Fibroblast of mammary gland (primary cell): ENCODE results near the gene METTL8.

Experiments used
- DNase-seq: peaks from one replicate; pipeline ENCODE4 v3.0.0-alpha.2; 2010; ENCODE audit warnings: low read depth
- H3K4me3 ChIP-seq: 2 replicates; pipeline ENCODE4 v1.5.1; 2011; ENCODE audit warnings: low read depth, mild to moderate bottlenecking, low read length, moderate library complexity; ENCODE audit not compliant: control insufficient read depth
- TF ChIP-seq, protein P1 (sequence below): conservative IDR thresholded peaks from 2 replicates; pipeline ENCODE4 v1.5.1; 2011; ENCODE audit warnings: low read depth, low read length, inconsistent platforms; ENCODE audit not compliant: control insufficient read depth, insufficient read depth

The METTL8 gene

DNA sequence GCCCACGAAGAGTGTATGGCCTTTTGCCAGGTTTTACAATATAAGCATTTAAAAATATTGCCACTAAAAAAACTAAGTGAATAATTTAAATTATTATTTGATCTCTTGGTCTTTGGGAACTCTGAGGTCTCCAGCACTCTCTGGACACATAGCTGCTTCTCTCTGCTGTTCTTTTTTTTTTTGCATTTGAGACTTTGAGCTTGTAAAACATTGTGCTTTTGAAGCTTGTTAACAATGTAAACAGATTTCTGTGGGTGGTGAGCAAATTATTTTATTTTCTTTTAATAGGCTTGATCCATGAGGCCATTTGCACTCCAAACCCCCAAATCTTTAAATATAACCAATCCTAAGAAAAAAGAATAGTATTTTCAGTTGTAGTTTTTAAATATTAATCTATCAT, 42.2 kb upstream of the METTL8 start:
- no peak overlapping the region for H3K4me3 ChIP-seq
- TF ChIP-seq, protein P1, sequence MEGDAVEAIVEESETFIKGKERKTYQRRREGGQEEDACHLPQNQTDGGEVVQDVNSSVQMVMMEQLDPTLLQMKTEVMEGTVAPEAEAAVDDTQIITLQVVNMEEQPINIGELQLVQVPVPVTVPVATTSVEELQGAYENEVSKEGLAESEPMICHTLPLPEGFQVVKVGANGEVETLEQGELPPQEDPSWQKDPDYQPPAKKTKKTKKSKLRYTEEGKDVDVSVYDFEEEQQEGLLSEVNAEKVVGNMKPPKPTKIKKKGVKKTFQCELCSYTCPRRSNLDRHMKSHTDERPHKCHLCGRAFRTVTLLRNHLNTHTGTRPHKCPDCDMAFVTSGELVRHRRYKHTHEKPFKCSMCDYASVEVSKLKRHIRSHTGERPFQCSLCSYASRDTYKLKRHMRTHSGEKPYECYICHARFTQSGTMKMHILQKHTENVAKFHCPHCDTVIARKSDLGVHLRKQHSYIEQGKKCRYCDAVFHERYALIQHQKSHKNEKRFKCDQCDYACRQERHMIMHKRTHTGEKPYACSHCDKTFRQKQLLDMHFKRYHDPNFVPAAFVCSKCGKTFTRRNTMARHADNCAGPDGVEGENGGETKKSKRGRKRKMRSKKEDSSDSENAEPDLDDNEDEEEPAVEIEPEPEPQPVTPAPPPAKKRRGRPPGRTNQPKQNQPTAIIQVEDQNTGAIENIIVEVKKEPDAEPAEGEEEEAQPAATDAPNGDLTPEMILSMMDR, result no peak
- no peak for DNase-seq

DNA sequence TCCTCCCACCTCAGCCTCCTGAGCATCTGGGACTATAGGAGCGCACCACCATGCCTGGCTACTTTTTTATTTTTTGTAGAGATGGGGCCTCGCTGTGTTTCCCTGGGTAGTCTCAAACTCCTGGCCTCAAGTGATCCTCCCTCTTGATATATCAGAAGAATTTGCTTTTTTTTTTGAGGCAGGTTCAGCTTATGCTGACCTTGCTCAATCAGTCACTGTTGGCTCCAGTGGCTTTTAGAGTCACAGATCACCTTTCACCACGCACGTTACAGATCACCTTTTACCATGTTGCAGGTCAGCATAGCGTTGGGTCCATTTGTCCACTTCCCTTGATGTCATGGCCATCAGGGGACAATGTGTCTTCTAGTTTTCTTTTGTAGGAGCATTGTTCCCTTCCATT, 36.3 kb upstream of the METTL8 start:
- TF ChIP-seq, protein P1, result no peak
- H3K4me3 ChIP-seq, result no peak overlapping the region

DNA sequence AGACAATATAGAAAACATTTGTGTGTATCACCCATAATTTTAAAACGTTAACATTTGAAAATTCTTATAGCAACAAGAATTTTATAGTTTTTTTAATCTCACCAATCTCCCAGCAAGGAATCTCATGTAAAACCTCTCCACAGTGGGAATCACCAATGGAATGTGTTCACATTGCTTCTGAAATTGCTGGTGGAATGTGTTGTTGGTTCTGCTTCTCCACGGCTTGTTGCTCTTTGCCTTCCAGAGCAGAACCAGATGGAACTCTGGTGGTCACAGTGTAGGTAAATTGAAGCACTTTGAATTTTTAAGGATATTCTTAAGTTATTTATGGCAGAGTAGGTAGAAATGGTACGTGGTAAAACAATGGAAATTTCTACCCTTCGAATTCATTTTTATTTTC, 35.4 kb upstream of the METTL8 start:
- DNase-seq, result no peak
- no peak overlapping the region for H3K4me3 ChIP-seq
- TF ChIP-seq, protein P1, result no peak

More for the DNA sequence above, 36.3 kb upstream of the METTL8 start:
- no peak for DNase-seq

DNA sequence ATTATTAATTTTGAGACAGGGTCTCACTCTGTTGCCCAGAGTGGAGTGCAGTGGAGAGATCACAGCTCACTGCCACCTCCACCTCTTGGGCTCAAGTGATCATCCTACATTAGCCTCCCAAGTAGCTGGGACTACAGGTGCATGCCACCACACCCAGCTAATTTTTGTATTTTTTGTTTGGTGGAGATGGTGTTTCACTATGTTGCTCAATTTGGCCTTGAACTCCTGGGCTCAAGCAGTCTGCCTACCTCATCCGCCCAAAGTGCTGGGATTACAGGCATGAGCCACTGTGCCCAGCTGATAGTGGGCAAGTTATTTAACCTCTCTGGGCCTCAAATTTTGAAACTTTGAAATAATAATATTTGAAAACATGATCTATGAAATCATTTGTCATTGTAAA, 26.7 kb upstream of the METTL8 start:
- DNase-seq, result no peak
- H3K4me3 ChIP-seq, result no peak overlapping the region
- TF ChIP-seq, protein P1, result no peak

DNA sequence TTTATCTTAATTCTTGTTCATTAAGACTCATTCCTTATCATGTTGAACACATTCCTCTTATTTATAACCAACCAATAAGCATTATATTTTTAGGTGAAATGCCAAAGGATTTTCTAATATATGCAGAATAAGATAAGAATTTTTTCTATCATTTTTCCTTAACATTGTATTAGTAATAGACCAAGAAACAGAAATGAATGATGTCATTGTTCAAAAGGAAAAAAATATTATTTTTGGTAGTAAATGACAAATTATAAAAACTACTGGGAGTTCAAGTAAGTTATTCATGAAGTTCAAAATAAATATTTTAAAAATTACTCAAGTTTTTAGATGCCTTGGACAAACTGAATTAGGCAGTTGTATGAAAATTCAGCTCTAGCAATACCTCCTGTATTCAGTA, 25.7 kb upstream of the METTL8 start:
- TF ChIP-seq, protein P1, result no peak
- no peak overlapping the region for H3K4me3 ChIP-seq
- no peak for DNase-seq

DNA sequence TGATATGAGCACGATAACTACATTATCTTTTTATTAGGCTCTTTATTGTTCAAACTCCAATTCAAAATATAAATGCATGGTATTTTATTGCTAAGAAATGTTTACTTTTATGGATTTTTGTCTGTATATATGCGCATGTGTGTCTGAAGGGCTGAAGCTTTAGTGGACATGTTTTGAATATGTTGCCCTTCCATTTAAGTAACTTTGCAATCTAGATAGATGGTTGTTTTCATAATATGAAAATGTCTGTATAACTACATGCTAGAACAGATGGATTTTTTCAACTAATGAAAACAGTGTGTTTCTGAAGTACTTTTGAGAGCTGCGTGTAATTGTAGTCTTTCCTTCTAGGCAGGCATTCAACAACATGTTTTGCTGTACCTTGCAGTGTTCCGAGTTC, 19.0 kb upstream of the METTL8 start:
- DNase-seq, result no peak
- H3K4me3 ChIP-seq, result no peak overlapping the region
- TF ChIP-seq, protein P1, result no peak

DNA sequence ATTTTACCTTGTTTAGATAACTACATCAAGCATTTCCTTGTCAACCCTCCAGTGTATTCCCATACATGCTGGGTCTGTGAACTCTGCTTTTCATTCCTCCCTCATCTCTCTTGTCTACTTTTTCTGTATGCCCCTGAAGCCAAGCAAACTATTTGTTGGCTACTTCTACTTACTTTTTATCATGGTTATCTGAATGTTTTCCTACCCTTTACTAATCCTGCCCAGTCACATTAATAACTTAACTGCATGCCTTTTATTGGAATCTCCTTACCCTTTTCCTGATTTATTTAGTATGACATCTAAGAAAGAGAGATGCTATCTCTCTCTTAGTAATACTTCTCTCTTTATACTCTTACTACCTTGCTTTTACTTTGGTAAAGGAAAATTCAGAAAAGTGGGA, 17.3 kb upstream of the METTL8 start:
- TF ChIP-seq, protein P1, result no peak
- no peak overlapping the region for H3K4me3 ChIP-seq
- no peak for DNase-seq
